Cerebellar cortex (tissue), 1 donor: ENCODE results near the gene ZNF560.

Source experiments
- DNase-seq: peaks from one replicate; pipeline ENCODE4 v3.0.0-alpha.2; 2015; ENCODE audit warnings: low spot score

Gene ZNF560

GRCh38 chr19:9435279-9436268, 62.8 kb downstream of the ZNF560 start, which contains the start of gene ZNF266:
TSS of gene ZNF266 (minus strand) at chr19:9435573. CDS start at chr19:9420089, 15,484 bp downstream.
- peak; percentile 92 for DNase-seq

- DNase-seq, result peak; percentile 10
These were observed 66.9 kb downstream of the ZNF560 start for GRCh38 chr19:9431475-9431874.

DNA sequence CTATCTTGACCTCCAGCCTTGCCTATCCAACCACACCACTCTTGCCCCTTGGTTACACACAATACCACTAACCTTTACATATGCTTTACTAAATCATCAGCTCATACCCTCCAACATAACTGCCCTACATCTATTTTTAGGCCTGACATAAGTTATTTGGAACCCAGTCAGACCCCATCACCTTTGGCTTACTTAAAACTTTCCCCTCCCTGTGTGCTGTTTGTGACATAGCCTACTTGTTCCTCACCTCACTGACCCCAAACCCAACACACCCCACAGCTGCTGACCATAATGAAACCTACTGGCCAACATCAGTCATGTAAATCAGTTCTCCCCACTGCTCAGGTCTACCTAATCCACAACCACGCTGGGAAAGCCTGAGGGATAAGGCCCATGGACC, 68.0 kb downstream of the ZNF560 start:
- no peak for DNase-seq

- no peak for DNase-seq
These were observed 70.5 kb downstream of the ZNF560 start for GRCh38 chr19:9427941-9428340.
